ENCODE data around the gene FDX1. TPM values are rescaled to one million over a fixed set of nuclear protein-coding genes. Genes with fewer than 3 reads are reported as not detected.

The FDX1 gene
- total and polyA plus RNA-seq, 4 donors, result 11.0 to 16.2 (median 14.5) TPM

DNA sequence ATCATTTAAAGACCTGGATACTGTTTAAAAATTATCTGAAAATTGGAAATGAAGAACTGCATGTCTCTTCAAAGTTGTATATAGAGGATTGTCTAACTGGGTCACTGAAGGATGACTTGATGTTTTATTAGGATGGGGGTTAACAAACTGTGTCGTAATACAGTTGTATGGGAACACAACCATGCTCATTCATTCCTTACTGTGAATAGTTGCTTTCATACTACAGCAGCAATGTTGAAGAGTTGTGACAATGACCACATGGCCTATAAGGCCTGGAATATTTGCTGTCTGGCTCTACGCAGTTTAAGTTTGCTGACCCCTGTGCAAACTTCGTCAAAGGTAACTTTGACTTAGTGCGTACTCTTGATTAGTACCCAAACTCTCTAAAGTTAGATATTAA lies 38.4 kb downstream of the FDX1 start:
- no peak for ATAC-seq (ENCODE audit: insufficient read depth, low FRiP score)
- no peak overlapping the region for H3K9ac ChIP-seq (ENCODE audit: insufficient read depth in 1 of 2, low read length in 2 of 2)
- peaks cover 0 to 7% (median 2%) of the 10 kb centered on the region in 4 donors for H3K36me3 ChIP-seq (ENCODE audit: control insufficient read depth in 4 of 4, insufficient read depth in 4 of 4, low read length in 4 of 4)
- DNase-seq, result no peak
- 95 to 97% methylated on average over 4 of the region's 4 CpGs for WGBS, 2 donors
- TF ChIP-seq, protein P1, sequence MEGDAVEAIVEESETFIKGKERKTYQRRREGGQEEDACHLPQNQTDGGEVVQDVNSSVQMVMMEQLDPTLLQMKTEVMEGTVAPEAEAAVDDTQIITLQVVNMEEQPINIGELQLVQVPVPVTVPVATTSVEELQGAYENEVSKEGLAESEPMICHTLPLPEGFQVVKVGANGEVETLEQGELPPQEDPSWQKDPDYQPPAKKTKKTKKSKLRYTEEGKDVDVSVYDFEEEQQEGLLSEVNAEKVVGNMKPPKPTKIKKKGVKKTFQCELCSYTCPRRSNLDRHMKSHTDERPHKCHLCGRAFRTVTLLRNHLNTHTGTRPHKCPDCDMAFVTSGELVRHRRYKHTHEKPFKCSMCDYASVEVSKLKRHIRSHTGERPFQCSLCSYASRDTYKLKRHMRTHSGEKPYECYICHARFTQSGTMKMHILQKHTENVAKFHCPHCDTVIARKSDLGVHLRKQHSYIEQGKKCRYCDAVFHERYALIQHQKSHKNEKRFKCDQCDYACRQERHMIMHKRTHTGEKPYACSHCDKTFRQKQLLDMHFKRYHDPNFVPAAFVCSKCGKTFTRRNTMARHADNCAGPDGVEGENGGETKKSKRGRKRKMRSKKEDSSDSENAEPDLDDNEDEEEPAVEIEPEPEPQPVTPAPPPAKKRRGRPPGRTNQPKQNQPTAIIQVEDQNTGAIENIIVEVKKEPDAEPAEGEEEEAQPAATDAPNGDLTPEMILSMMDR (IDR thresholded peaks at IDR 0.05; ENCODE audit: control extremely low read depth, extremely low read depth), result no peak
- no peak overlapping the region for H3K27ac ChIP-seq (ENCODE audit: low read depth in 1 of 2, low read length in 1 of 2)
- H3K4me1 ChIP-seq (ENCODE audit: control insufficient read depth in 5 of 5, insufficient read depth in 5 of 5, low read length in 5 of 5), result peaks cover 0 to 54% (median 8%) of the 10 kb centered on the region in 5 donors
- H3K27me3 ChIP-seq (ENCODE audit: control insufficient read depth in 3 of 3, insufficient read depth in 3 of 3, low read length in 2 of 3), result no peaks in the 10 kb centered on the region
- no peak overlapping the region for H3K4me3 ChIP-seq
- no peaks in the 10 kb centered on the region for H3K9me3 ChIP-seq (ENCODE audit: control insufficient read depth in 4 of 4, insufficient read depth in 3 of 4, low read length in 3 of 4)

DNA sequence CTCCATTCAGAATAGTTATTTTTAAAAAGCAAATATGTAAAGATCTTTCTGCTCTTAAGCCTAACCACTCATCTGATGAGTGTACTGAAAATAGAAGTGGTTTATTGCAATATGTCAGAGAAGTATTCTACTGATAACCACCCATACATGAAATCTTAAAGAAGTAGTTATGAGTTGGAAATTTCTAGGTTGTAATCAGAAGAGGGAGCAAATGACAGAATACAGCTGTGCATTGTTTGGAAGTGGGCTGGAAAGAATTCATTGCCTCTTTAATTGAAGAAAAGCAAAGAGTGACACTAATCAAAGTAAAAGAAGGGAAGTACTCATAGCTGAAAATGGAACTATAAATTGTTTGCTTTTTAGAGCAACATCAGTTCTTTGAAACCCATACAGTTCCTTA lies 39.4 kb downstream of the FDX1 start:
- no peak overlapping the region for H3K9ac ChIP-seq (ENCODE audit: insufficient read depth in 1 of 2, low read length in 2 of 2)
- no peaks in the 10 kb centered on the region for H3K27me3 ChIP-seq (ENCODE audit: control insufficient read depth in 3 of 3, insufficient read depth in 3 of 3, low read length in 2 of 3)
- TF ChIP-seq, protein P1 (IDR thresholded peaks at IDR 0.05; ENCODE audit: control extremely low read depth, extremely low read depth), result no peak
- ATAC-seq (ENCODE audit: insufficient read depth, low FRiP score) (no peak), DNase-seq (peak in 2 of 3 donors; percentile 90 to 92)
- H3K4me3 ChIP-seq, result no peak overlapping the region
- no peaks in the 10 kb centered on the region for H3K9me3 ChIP-seq (ENCODE audit: control insufficient read depth in 4 of 4, insufficient read depth in 3 of 4, low read length in 3 of 4)
- no peak overlapping the region for H3K27ac ChIP-seq (ENCODE audit: low read depth in 1 of 2, low read length in 1 of 2)
- H3K36me3 ChIP-seq (ENCODE audit: control insufficient read depth in 4 of 4, insufficient read depth in 4 of 4, low read length in 4 of 4), result peaks cover 0 to 2% (median under 1%) of the 10 kb centered on the region in 4 donors
- H3K4me1 ChIP-seq (ENCODE audit: control insufficient read depth in 5 of 5, insufficient read depth in 5 of 5, low read length in 5 of 5), result peaks cover 0 to 64% (median 8%) of the 10 kb centered on the region in 5 donors

DNA sequence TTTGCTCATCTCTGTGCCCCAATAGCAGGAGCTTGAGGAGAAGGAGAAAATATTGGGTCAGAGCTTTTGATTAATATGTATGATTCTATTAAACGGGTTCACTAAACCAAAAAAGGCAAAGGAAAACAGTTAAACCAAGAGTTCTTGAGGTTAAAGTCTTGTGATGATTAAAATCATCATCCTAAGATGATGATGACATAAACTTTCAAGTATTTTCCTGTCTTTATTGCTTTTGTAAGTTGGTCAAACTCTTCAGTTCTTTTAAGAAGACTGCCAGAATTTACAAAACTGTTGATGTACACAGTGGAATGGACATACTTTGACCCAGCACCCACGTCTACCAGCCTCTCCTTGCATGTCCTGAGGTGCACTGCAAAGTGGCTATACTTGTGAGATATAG lies 41.0 kb downstream of the FDX1 start:
- peaks cover 0 to 2% (median 0%) of the 10 kb centered on the region in 4 donors for H3K36me3 ChIP-seq (ENCODE audit: control insufficient read depth in 4 of 4, insufficient read depth in 4 of 4, low read length in 4 of 4)
- H3K9ac ChIP-seq (ENCODE audit: insufficient read depth in 1 of 2, low read length in 2 of 2), result no peak overlapping the region
- ATAC-seq (ENCODE audit: insufficient read depth, low FRiP score) (no peak), DNase-seq (no peak)
- H3K4me1 ChIP-seq (ENCODE audit: control insufficient read depth in 5 of 5, insufficient read depth in 5 of 5, low read length in 5 of 5), result peaks cover 0 to 65% (median 8%) of the 10 kb centered on the region in 5 donors
- H3K27me3 ChIP-seq (ENCODE audit: control insufficient read depth in 3 of 3, insufficient read depth in 3 of 3, low read length in 2 of 3), result no peaks in the 10 kb centered on the region
- TF ChIP-seq, protein P1 (IDR thresholded peaks at IDR 0.05; ENCODE audit: control extremely low read depth, extremely low read depth), result no peak
- H3K4me3 ChIP-seq, result no peak overlapping the region
- 69 to 87% methylated on average over 2 of the region's 2 CpGs for WGBS, 2 donors
- H3K27ac ChIP-seq (ENCODE audit: low read depth in 1 of 2, low read length in 1 of 2), result no peak overlapping the region
- no peaks in the 10 kb centered on the region for H3K9me3 ChIP-seq (ENCODE audit: control insufficient read depth in 4 of 4, insufficient read depth in 3 of 4, low read length in 3 of 4)

DNA sequence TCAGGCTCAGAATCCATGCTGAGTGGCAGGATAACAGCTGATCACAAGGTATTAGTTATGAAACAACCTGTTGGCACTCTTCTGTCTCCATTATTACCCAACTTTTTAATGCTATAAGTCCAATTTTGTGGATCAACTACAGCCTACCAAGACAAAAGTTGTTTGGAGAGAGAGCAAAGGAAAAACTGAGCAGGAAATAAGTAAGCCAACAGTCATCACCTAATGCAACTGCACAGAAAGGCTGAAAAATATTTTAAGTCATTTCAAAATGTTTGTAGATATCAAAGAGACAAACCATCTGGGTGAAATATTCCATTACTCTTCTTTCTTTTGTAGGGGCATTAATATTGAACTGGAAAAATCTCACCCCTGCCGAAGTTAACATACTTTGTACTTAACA lies 41.6 kb downstream of the FDX1 start:
- Histone ChIP-seq H3K4me3 (no peak overlapping the region), H3K36me3 (ENCODE audit: control insufficient read depth in 4 of 4, insufficient read depth in 4 of 4, low read length in 4 of 4) (peaks cover 0 to 2% (median 0%) of the 10 kb centered on the region in 4 donors), H3K9ac (ENCODE audit: insufficient read depth in 1 of 2, low read length in 2 of 2) (no peak overlapping the region), H3K27ac (ENCODE audit: low read depth in 1 of 2, low read length in 1 of 2) (no peak overlapping the region), H3K4me1 (ENCODE audit: control insufficient read depth in 5 of 5, insufficient read depth in 5 of 5, low read length in 5 of 5) (peaks cover 0 to 65% (median 12%) of the 10 kb centered on the region in 5 donors), H3K9me3 (ENCODE audit: control insufficient read depth in 4 of 4, insufficient read depth in 3 of 4, low read length in 3 of 4) (no peaks in the 10 kb centered on the region), H3K27me3 (ENCODE audit: control insufficient read depth in 3 of 3, insufficient read depth in 3 of 3, low read length in 2 of 3) (no peaks in the 10 kb centered on the region)
- 53 to 76% methylated on average over 1 of the region's 1 CpG for WGBS, 2 donors
- DNase-seq, result peak in 2 of 3 donors; percentile 85 to 91
- no peak for ATAC-seq (ENCODE audit: insufficient read depth, low FRiP score)
- TF ChIP-seq, protein P1 (IDR thresholded peaks at IDR 0.05; ENCODE audit: control extremely low read depth, extremely low read depth), result no peak
